Measurements from ENCODE around the gene SLC22A13. TPM values are rescaled to one million over a fixed set of nuclear protein-coding genes. Genes with fewer than 3 reads are reported as not detected.

SLC22A13 gene
- total and polyA plus RNA-seq, 2 experiments from 2014 or later: 0.13 to 0.66 TPM

DNA sequence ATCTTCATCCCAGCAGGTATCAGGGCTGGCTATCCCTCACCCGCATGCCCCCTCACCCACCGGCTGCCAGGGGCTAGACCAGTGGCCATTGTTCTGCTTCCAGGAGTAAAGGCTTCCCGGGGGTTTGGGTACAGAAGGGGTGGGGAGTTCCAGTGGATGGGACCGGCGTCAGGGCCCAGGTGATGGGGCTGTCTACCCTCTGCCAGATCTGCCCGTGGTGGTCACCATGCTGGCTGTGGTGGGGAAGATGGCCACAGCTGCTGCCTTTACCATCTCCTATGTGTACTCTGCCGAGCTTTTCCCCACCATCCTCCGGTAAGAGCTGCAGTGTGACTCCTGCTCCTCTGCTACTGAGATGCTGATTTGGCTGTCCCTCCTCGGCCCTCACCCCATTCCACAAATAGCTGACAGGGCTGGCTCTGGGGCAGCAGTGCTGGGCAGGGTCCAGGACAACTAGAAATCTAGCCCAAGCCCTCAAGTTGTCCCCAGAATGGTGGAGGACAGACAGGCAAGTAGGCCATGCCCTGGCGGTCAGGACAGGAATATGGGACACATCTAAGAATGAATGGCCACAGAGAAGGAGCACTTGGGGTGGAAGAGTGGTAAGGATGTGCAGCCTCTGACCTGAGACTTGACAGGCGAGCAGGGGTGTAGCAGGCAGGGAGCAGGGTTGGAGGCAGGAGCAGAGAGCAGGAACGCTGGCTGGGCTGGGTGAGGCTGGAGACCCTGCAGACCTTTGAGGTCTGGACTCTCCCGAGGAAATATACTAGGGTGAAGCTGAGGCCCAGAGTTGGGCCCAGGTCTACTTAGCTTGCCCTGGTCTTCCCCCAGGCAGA, 10.7 kb downstream of the SLC22A13 start (continued):
- TF ChIP-seq ZNF114 (CRISPR knock-in tag; IDR thresholded peaks at IDR 0.05) (no peak), STAT1 (IDR thresholded peaks at IDR 0.05; ENCODE audit: unreplicated experiment) (no peak)
- TF ChIP-seq, protein P1, sequence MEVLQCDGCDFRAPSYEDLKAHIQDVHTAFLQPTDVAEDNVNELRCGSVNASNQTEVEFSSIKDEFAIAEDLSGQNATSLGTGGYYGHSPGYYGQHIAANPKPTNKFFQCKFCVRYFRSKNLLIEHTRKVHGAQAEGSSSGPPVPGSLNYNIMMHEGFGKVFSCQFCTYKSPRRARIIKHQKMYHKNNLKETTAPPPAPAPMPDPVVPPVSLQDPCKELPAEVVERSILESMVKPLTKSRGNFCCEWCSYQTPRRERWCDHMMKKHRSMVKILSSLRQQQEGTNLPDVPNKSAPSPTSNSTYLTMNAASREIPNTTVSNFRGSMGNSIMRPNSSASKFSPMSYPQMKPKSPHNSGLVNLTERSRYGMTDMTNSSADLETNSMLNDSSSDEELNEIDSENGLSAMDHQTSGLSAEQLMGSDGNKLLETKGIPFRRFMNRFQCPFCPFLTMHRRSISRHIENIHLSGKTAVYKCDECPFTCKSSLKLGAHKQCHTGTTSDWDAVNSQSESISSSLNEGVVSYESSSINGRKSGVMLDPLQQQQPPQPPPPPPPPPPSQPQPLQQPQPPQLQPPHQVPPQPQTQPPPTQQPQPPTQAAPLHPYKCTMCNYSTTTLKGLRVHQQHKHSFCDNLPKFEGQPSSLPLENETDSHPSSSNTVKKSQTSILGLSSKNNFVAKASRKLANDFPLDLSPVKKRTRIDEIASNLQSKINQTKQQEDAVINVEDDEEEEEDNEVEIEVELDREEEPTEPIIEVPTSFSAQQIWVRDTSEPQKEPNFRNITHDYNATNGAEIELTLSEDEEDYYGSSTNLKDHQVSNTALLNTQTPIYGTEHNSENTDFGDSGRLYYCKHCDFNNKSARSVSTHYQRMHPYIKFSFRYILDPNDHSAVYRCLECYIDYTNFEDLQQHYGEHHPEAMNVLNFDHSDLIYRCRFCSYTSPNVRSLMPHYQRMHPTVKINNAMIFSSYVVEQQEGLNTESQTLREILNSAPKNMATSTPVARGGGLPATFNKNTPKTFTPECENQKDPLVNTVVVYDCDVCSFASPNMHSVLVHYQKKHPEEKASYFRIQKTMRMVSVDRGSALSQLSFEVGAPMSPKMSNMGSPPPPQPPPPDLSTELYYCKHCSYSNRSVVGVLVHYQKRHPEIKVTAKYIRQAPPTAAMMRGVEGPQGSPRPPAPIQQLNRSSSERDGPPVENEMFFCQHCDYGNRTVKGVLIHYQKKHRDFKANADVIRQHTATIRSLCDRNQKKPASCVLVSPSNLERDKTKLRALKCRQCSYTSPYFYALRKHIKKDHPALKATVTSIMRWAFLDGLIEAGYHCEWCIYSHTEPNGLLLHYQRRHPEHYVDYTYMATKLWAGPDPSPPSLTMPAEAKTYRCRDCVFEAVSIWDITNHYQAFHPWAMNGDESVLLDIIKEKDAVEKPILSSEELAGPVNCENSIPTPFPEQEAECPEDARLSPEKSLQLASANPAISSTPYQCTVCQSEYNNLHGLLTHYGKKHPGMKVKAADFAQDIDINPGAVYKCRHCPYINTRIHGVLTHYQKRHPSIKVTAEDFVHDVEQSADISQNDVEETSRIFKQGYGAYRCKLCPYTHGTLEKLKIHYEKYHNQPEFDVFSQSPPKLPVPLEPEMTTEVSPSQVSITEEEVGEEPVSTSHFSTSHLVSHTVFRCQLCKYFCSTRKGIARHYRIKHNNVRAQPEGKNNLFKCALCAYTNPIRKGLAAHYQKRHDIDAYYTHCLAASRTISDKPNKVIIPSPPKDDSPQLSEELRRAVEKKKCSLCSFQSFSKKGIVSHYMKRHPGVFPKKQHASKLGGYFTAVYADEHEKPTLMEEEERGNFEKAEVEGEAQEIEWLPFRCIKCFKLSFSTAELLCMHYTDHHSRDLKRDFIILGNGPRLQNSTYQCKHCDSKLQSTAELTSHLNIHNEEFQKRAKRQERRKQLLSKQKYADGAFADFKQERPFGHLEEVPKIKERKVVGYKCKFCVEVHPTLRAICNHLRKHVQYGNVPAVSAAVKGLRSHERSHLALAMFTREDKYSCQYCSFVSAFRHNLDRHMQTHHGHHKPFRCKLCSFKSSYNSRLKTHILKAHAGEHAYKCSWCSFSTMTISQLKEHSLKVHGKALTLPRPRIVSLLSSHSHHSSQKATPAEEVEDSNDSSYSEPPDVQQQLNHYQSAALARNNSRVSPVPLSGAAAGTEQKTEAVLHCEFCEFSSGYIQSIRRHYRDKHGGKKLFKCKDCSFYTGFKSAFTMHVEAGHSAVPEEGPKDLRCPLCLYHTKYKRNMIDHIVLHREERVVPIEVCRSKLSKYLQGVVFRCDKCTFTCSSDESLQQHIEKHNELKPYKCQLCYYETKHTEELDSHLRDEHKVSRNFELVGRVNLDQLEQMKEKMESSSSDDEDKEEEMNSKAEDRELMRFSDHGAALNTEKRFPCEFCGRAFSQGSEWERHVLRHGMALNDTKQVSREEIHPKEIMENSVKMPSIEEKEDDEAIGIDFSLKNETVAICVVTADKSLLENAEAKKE (CRISPR knock-in tag; IDR thresholded peaks at IDR 0.05): no peak

- DNase-seq (ENCODE audit: low spot score): no peak
- H2AFZ ChIP-seq: no peak overlapping the region
- TF ChIP-seq CREB1 (CRISPR knock-in tag; IDR thresholded peaks at IDR 0.05; ENCODE audit: low read depth) (no peak), STAT1 (IDR thresholded peaks at IDR 0.05; ENCODE audit: unreplicated experiment) (no peak), JUNB (IDR thresholded peaks at IDR 0.05; ENCODE audit: unreplicated experiment) (no peak)
- TF ChIP-seq, protein P2, sequence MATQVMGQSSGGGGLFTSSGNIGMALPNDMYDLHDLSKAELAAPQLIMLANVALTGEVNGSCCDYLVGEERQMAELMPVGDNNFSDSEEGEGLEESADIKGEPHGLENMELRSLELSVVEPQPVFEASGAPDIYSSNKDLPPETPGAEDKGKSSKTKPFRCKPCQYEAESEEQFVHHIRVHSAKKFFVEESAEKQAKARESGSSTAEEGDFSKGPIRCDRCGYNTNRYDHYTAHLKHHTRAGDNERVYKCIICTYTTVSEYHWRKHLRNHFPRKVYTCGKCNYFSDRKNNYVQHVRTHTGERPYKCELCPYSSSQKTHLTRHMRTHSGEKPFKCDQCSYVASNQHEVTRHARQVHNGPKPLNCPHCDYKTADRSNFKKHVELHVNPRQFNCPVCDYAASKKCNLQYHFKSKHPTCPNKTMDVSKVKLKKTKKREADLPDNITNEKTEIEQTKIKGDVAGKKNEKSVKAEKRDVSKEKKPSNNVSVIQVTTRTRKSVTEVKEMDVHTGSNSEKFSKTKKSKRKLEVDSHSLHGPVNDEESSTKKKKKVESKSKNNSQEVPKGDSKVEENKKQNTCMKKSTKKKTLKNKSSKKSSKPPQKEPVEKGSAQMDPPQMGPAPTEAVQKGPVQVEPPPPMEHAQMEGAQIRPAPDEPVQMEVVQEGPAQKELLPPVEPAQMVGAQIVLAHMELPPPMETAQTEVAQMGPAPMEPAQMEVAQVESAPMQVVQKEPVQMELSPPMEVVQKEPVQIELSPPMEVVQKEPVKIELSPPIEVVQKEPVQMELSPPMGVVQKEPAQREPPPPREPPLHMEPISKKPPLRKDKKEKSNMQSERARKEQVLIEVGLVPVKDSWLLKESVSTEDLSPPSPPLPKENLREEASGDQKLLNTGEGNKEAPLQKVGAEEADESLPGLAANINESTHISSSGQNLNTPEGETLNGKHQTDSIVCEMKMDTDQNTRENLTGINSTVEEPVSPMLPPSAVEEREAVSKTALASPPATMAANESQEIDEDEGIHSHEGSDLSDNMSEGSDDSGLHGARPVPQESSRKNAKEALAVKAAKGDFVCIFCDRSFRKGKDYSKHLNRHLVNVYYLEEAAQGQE (IDR thresholded peaks at IDR 0.05; ENCODE audit: unreplicated experiment): no peak
Measured at GRCh38 chr3:38276917-38277630, 11.5 kb downstream of the SLC22A13 start.

More at GRCh38 chr3:38276917-38277630, 11.5 kb downstream of the SLC22A13 start:
- Histone ChIP-seq H3K9me2 (ENCODE audit: insufficient read depth) (no peaks in the 10 kb centered on the region), H4K20me1 (replicated peaks; ENCODE audit: insufficient read depth) (no peaks in the 10 kb centered on the region), H3K27ac (ENCODE audit: low read depth) (no peak overlapping the region), H3K36me3 (ENCODE audit: insufficient read depth) (no peaks in the 10 kb centered on the region), H3K4me3 (no peak overlapping the region), H3F3A (replicated peaks; ENCODE audit: low read depth) (no peaks in the 10 kb centered on the region), H3K4me1 (ENCODE audit: insufficient read depth) (no peaks in the 10 kb centered on the region), H3K27me3 (ENCODE audit: insufficient read depth) (no peaks in the 10 kb centered on the region), H3K79me2 (replicated peaks; ENCODE audit: insufficient read depth) (no peaks in the 10 kb centered on the region), H3K4me2 (no peak overlapping the region)
- 0 out of 3 replicates have a peak, but pooled peaks cover 3% of the 10 kb centered on the region for H3K4me1 Mint-ChIP-seq
- ATAC-seq: no peak
- no peaks in the 10 kb centered on the region for H3K36me3 Mint-ChIP-seq (ENCODE audit: low read depth)
- no peak overlapping the region for H3K27ac Mint-ChIP-seq
- no peaks in the 10 kb centered on the region for H3K9me3 Mint-ChIP-seq
- no peak overlapping the region for H3K4me3 Mint-ChIP-seq
- H3K27me3 Mint-ChIP-seq (ENCODE audit: insufficient read depth, low read depth, poor library complexity): peaks cover 2% of the 10 kb centered on the region
